Panc1 (cell line): Measurements from ENCODE around the gene AHSA1. TPM values are rescaled to one million over a fixed set of nuclear protein-coding genes. Genes with fewer than 3 reads are reported as not detected.

Experiments used
- ATAC-seq: fragments of 200-7000 bp; cut with Tn5 transposase; 2 replicates; pipeline ENCODE4 v1.9.1; 2020; ENCODE audit warnings: mild to moderate bottlenecking, moderate library complexity
- BruUV-seq: library from RNA; stranded (reverse); fragments of 400-500 nt; replicated peaks from 2 replicates; lab custom pipeline; 2021; lab: Mats Ljungman, UMichigan
- CTCF ChIA-PET: fragments of 300-600 bp; sonication (Branson Sonifier 250); formaldehyde crosslinking; loops from one replicate; lab custom pipeline; 2022; ENCODE audit warnings: antibody characterized with exemption; lab: Charles Lee
- POLR2A ChIA-PET: fragments of 300-600 bp; sonication (Branson Sonifier 250); formaldehyde crosslinking; loops from one replicate; lab custom pipeline; 2022; ENCODE audit warnings: antibody characterized with exemption; lab: Charles Lee
- DNase-seq: peaks from one replicate; pipeline ENCODE4 v3.0.0-alpha.2; 2010; ENCODE audit warnings: low read depth, low spot score
- H3K27ac ChIP-seq: 2 replicates; pipeline ENCODE4 v1.5.1; 2011; ENCODE audit warnings: mild to moderate bottlenecking, low read length, inconsistent platforms
- H3K27me3 ChIP-seq: fragments of 200-500 bp; sonication (Bioruptor generic); 2 replicates; pipeline ENCODE4 v1.6.0; 2014; ENCODE audit warnings: low read length, inconsistent platforms; ENCODE audit not compliant: control insufficient read depth, insufficient read depth
- H3K36me3 ChIP-seq: fragments of 200-500 bp; sonication (Bioruptor generic); 2 replicates; pipeline ENCODE4 v1.5.1; 2014; ENCODE audit warnings: inconsistent platforms, mild to moderate bottlenecking, low read length, moderate library complexity; ENCODE audit not compliant: control insufficient read depth, insufficient read depth
- H3K4me1 ChIP-seq: 2 replicates; pipeline ENCODE4 v1.5.1; 2011; ENCODE audit warnings: inconsistent platforms, mild to moderate bottlenecking, low read length, moderate library complexity; ENCODE audit not compliant: control insufficient read depth, insufficient read depth
- H3K4me3 ChIP-seq, 2 experiments: 2 replicates each; pipeline ENCODE4 v1.5.1; 2011 to 2012; ENCODE audit warnings: low read depth in 2 of 2, low read length in 2 of 2, mild to moderate bottlenecking in 2 of 2, inconsistent platforms in 1 of 2, moderate library complexity in 1 of 2
- H3K9me3 ChIP-seq: fragments of 200-500 bp; sonication (Bioruptor generic); 2 replicates; pipeline ENCODE4 v1.5.1; 2014; ENCODE audit warnings: low read depth, mild to moderate bottlenecking, inconsistent platforms, low read length, moderate library complexity; ENCODE audit not compliant: control insufficient read depth, insufficient read depth
- CTCF ChIP-seq: fragments of 450-650 bp; IDR thresholded peaks from 2 replicates; pipeline ENCODE4 v1.5.1; 2017; ENCODE audit warnings: mild to moderate bottlenecking
- POLR2AphosphoS5 ChIP-seq: IDR thresholded peaks from 2 replicates; pipeline ENCODE4 v1.6.1; 2012; ENCODE audit warnings: mild to moderate bottlenecking, low read depth, low read length, moderate library complexity
- REST ChIP-seq, 2 experiments: IDR thresholded peaks; 2 replicates each; pipeline ENCODE4 v1.6.1; 2011 to 2012; ENCODE audit warnings: low read depth in 2 of 2, control low read depth in 1 of 2, low read length in 1 of 2, mild to moderate bottlenecking in 1 of 2, moderate library complexity in 1 of 2; ENCODE audit not compliant: insufficient read depth in 1 of 2
- SIN3A ChIP-seq: IDR thresholded peaks from 2 replicates; pipeline ENCODE4 v1.6.1; 2012; ENCODE audit warnings: low read depth, mild to moderate bottlenecking, low read length, moderate library complexity, borderline replicate concordance; ENCODE audit not compliant: insufficient read depth
- TCF7L2 ChIP-seq: IDR thresholded peaks from 2 replicates; pipeline ENCODE4 v1.6.1; 2011; ENCODE audit warnings: mild to moderate bottlenecking, low read depth, low read length, inconsistent platforms
- in situ Hi-C: cut with HindIII; loops from 2 replicates; pipeline ENCODE4 v1.10.0; 2016; ENCODE audit warnings: low sequenced_read_pairs, low pct_unique_long_range_greater_than_20kb
- intact Hi-C: fragments of 100-400 bp; cut with micrococcal nuclease; formaldehyde crosslinking; loops from one replicate; pipeline ENCODE4 v1.10.0; 2022; ENCODE audit not compliant: unreplicated experiment
- total RNA-seq: library from RNA; stranded (reverse); gene quantifications from one replicate; pipeline ENCODE4 v1.2.1, GENCODE V29; 2021; ENCODE audit not compliant: unreplicated experiment

The AHSA1 gene
- total RNA-seq, 1 experiment from 2014 or later = 142 TPM

- DNase-seq = no peak
- in situ Hi-C loops (no loop called here), intact Hi-C loops (loop anchor here (10.0 kb wide), 1 partner anchor 76 kb away; no protein-coding TSS in a partner anchor)
- CTCF ChIA-PET = no interaction called here
- H3K4me3 ChIP-seq = no peak overlapping the region
- H3K9me3 ChIP-seq = no peaks in the 10 kb centered on the region
- H3K4me1 ChIP-seq = peaks cover 9% of the 10 kb centered on the region
- BruUV-seq = no TSS peak
- H3K27ac ChIP-seq = no peak overlapping the region
- ATAC-seq = no peak
- no peaks in the 10 kb centered on the region for H3K27me3 ChIP-seq
- POLR2A ChIA-PET = no interaction called here
- no peak for TF ChIP-seq POLR2AphosphoS5
- TF ChIP-seq CTCF = no peak
- TF ChIP-seq REST (IDR thresholded peaks at IDR 0.05; ENCODE audit: insufficient read depth in 1 of 2, low read depth in 2 of 2, low read length in 1 of 2) = no peak
- TF ChIP-seq SIN3A = no peak
- no peak for TF ChIP-seq TCF7L2
- H3K36me3 ChIP-seq = peaks cover 7% of the 10 kb centered on the region
Measured at GRCh38 chr14:77469067-77469505, 11.2 kb downstream of the AHSA1 start.

- H3K27ac ChIP-seq = no peak overlapping the region
- no peaks in the 10 kb centered on the region for H3K9me3 ChIP-seq
- intact Hi-C loops (loop anchor here (10.0 kb wide), 1 partner anchor 75 kb away; no protein-coding TSS in a partner anchor), in situ Hi-C loops (no loop called here)
- ChIA-PET POLR2A (no interaction called here), CTCF (no interaction called here)
- H3K36me3 ChIP-seq = peaks cover 7% of the 10 kb centered on the region
- ATAC-seq (0 out of 2 replicates have a peak, but pooled peaks have one; percentile 23), DNase-seq (no peak)
- peaks cover 9% of the 10 kb centered on the region for H3K4me1 ChIP-seq
- no TSS peak for BruUV-seq
- no peak for TF ChIP-seq REST (IDR thresholded peaks at IDR 0.05; ENCODE audit: insufficient read depth in 1 of 2, low read depth in 2 of 2, low read length in 1 of 2)
- H3K4me3 ChIP-seq = no peak overlapping the region
- no peaks in the 10 kb centered on the region for H3K27me3 ChIP-seq
Measured at GRCh38 chr14:77469539-77469938, 11.6 kb downstream of the AHSA1 start.
